ENCODE data around the gene ALAS1. TPM values are rescaled to one million over a fixed set of nuclear protein-coding genes. Genes with fewer than 3 reads are reported as not detected.

The ALAS1 gene
- total and polyA plus RNA-seq, 2 experiments from 2014 or later: 17.8 to 42.8 TPM

DNA sequence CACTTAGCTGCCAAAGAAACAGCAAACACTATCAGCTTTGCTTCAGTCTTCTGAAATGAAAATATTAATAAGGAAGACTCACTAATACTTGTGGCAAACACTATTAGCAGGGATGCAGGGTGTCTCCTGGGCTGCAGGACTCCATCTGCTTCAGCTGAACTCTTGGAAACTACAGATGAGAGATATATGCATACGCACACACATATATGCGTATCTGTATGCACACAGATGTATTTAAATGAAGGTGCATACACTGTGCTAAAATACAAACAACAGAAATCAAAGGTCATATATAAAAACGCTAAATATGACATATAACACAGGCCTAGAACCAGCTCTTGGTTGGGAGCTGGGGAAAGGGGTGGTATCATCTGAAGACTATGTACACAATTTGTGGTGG lies 58.2 kb downstream of the ALAS1 start:
- H3K36me3 ChIP-seq (ENCODE audit: insufficient read depth): peaks cover 68% of the 10 kb centered on the region
- H3K27me3 ChIP-seq (ENCODE audit: insufficient read depth): no peaks in the 10 kb centered on the region
- Mint-ChIP-seq H3K36me3 (ENCODE audit: low read depth) (peaks cover 89% of the 10 kb centered on the region), H3K4me1 (no peaks in the 10 kb centered on the region), H3K27ac (no peak overlapping the region), H3K27me3 (ENCODE audit: insufficient read depth, low read depth, poor library complexity) (peaks cover 3% of the 10 kb centered on the region), H3K9me3 (no peaks in the 10 kb centered on the region), H3K4me3 (no peak overlapping the region)
- no peaks in the 10 kb centered on the region for H3K4me1 ChIP-seq (ENCODE audit: insufficient read depth)
- TF ChIP-seq NANOG (IDR thresholded peaks at IDR 0.05; ENCODE audit: borderline replicate concordance) (no peak), ZNF114 (CRISPR knock-in tag; IDR thresholded peaks at IDR 0.05) (no peak), ZNF331 (CRISPR knock-in tag; IDR thresholded peaks at IDR 0.05; ENCODE audit: low read depth) (no peak), POLR2AphosphoS5 (IDR thresholded peaks at IDR 0.05; ENCODE audit: low read depth) (no peak), ZNF462 (CRISPR knock-in tag; IDR thresholded peaks at IDR 0.05) (no peak)
- TF ChIP-seq, protein P1, sequence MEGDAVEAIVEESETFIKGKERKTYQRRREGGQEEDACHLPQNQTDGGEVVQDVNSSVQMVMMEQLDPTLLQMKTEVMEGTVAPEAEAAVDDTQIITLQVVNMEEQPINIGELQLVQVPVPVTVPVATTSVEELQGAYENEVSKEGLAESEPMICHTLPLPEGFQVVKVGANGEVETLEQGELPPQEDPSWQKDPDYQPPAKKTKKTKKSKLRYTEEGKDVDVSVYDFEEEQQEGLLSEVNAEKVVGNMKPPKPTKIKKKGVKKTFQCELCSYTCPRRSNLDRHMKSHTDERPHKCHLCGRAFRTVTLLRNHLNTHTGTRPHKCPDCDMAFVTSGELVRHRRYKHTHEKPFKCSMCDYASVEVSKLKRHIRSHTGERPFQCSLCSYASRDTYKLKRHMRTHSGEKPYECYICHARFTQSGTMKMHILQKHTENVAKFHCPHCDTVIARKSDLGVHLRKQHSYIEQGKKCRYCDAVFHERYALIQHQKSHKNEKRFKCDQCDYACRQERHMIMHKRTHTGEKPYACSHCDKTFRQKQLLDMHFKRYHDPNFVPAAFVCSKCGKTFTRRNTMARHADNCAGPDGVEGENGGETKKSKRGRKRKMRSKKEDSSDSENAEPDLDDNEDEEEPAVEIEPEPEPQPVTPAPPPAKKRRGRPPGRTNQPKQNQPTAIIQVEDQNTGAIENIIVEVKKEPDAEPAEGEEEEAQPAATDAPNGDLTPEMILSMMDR (conservative IDR thresholded peaks at IDR 0.05; ENCODE audit: low read depth in 2 of 2): no peak
- no peak overlapping the region for H2AFZ ChIP-seq
- H3K27ac ChIP-seq (ENCODE audit: low read depth): no peak overlapping the region
- peaks cover 18% of the 10 kb centered on the region for H3F3A ChIP-seq (replicated peaks; ENCODE audit: low read depth)
- 0 out of 2 replicates have a peak, but pooled peaks cover 12% of the 10 kb centered on the region for H3K79me2 ChIP-seq (replicated peaks; ENCODE audit: insufficient read depth)
- DNase-seq (ENCODE audit: low spot score) (no peak), ATAC-seq (no peak)
- H3K4me2 ChIP-seq: no peak overlapping the region
- no peak overlapping the region for H3K4me3 ChIP-seq
- H3K9me2 ChIP-seq (ENCODE audit: insufficient read depth): no peaks in the 10 kb centered on the region
- H4K20me1 ChIP-seq (replicated peaks; ENCODE audit: insufficient read depth): peaks cover 35% of the 10 kb centered on the region

Data from GM23338 (cell line).